Fibroblast of lung (primary cell): Measurements from ENCODE around the gene SPDYE6.

Experiments
- EZH2 ChIP-seq: IDR thresholded peaks from 2 replicates; pipeline ENCODE4 v1.5.1; 2012; ENCODE audit warnings: low read length, control low read depth, mild to moderate bottlenecking; ENCODE audit errors: missing control alignments
- TF ChIP-seq, protein P1 (sequence below), 2 donors: IDR thresholded peaks in 1 of 2; conservative IDR thresholded peaks in 1 of 2; 1 replicate in 1 of 2; 2 replicates in 1 of 2; pipeline ENCODE4 v1.5.1; 2011 to 2012; ENCODE audit warnings: low read length in 2 of 2, control low read depth in 1 of 2, inconsistent platforms in 1 of 2, low read depth in 1 of 2, mild to moderate bottlenecking in 1 of 2

DNA sequence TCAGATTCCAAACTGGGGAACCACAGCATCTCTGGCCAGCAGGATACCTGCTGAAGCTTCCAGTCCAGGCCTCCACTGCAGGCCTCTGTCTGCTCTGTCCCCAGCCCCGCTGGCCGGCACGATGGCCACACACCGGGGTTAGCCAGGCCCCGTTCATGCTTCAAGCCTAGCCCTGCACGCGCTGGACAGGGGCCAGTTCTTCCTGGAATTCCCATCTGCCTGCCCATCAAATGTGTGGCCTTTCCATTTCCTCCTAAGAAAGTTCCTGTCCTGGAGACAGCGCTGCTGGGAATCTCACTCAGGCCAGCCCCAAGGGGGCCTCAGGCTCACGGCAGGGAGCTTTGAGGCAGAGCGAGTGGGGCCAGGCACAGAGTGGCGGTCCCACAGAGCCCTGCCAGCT, 51.6 kb downstream of the SPDYE6 start:
- TF ChIP-seq, protein P1, sequence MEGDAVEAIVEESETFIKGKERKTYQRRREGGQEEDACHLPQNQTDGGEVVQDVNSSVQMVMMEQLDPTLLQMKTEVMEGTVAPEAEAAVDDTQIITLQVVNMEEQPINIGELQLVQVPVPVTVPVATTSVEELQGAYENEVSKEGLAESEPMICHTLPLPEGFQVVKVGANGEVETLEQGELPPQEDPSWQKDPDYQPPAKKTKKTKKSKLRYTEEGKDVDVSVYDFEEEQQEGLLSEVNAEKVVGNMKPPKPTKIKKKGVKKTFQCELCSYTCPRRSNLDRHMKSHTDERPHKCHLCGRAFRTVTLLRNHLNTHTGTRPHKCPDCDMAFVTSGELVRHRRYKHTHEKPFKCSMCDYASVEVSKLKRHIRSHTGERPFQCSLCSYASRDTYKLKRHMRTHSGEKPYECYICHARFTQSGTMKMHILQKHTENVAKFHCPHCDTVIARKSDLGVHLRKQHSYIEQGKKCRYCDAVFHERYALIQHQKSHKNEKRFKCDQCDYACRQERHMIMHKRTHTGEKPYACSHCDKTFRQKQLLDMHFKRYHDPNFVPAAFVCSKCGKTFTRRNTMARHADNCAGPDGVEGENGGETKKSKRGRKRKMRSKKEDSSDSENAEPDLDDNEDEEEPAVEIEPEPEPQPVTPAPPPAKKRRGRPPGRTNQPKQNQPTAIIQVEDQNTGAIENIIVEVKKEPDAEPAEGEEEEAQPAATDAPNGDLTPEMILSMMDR (conservative IDR thresholded peaks at IDR 0.05 in 1 of 2, IDR thresholded peaks at IDR 0.05 in 1 of 2; ENCODE audit: low read depth in 1 of 2, low read length in 2 of 2) = no peak
- no peak for TF ChIP-seq EZH2
